K562 (cell line): Measurements from ENCODE around the gene DNA2. TPM values are rescaled to one million over a fixed set of nuclear protein-coding genes. Genes with fewer than 3 reads are reported as not detected.

Experiments used
- DIDO1 ChIP-seq: fragments of 450-650 bp; IDR thresholded peaks from 2 replicates; pipeline ENCODE4 v1.6.1; 2016; ENCODE audit warnings: low read depth, missing biosample characterization, missing genetic modification characterization
- DPF2 ChIP-seq: fragments of 450-650 bp; IDR thresholded peaks from 2 replicates; pipeline ENCODE4 v1.6.1; 2016
- HNRNPK ChIP-seq: fragments of 200-400 bp; formaldehyde crosslinking; IDR thresholded peaks from one replicate; pipeline ENCODE4 v1.6.1; 2018; ENCODE audit warnings: mild to moderate bottlenecking, low read depth, low read length; ENCODE audit not compliant: poor library complexity, severe bottlenecking
- HNRNPLL ChIP-seq: fragments of 200-400 bp; formaldehyde crosslinking; IDR thresholded peaks from 2 replicates; pipeline ENCODE4 v1.6.1; 2017; ENCODE audit warnings: low read length, low read depth, mild to moderate bottlenecking; ENCODE audit not compliant: poor library complexity, severe bottlenecking
- KDM1A ChIP-seq, 2 experiments: fragments of 450-650 bp; IDR thresholded peaks; 2 replicates each; pipeline ENCODE4 v1.6.1; 2016; ENCODE audit warnings: mild to moderate bottlenecking in 2 of 2
- MEF2A ChIP-seq: IDR thresholded peaks from 2 replicates; pipeline ENCODE4 v1.6.1; 2011; ENCODE audit warnings: low read depth, mild to moderate bottlenecking, low read length, moderate library complexity; ENCODE audit not compliant: control insufficient read depth
- MYC ChIP-seq, 2 experiments: fragments of 250-450 bp in 1 of 2; sonication (Bioruptor Pico) in 1 of 2; IDR thresholded peaks; 2 replicates each; pipeline versions ENCODE4 v1.5.1 to v1.6.1; 2012 to 2021; ENCODE audit warnings: low read depth in 2 of 2, borderline replicate concordance in 1 of 2, improper control_type of control experiment in 1 of 2, low read length in 1 of 2, mild to moderate bottlenecking in 1 of 2, moderate library complexity in 1 of 2
- PCBP1 ChIP-seq: fragments of 200-400 bp; formaldehyde crosslinking; IDR thresholded peaks from 2 replicates; pipeline ENCODE4 v1.6.1; 2018; ENCODE audit warnings: mild to moderate bottlenecking, low read depth, low read length; ENCODE audit not compliant: poor library complexity, severe bottlenecking
- PCBP2 ChIP-seq: fragments of 200-400 bp; formaldehyde crosslinking; IDR thresholded peaks from 2 replicates; pipeline ENCODE4 v1.6.1; 2018; ENCODE audit warnings: low read length, low read depth, mild to moderate bottlenecking, moderate library complexity; ENCODE audit not compliant: poor library complexity, severe bottlenecking
- POLR2H ChIP-seq: IDR thresholded peaks from 2 replicates; pipeline ENCODE4 v1.6.1; 2016; ENCODE audit warnings: missing genetic modification characterization, low read depth, mild to moderate bottlenecking, control low read depth, missing compliant biosample characterization, moderate library complexity
- SAFB2 ChIP-seq: fragments of 200-400 bp; formaldehyde crosslinking; IDR thresholded peaks from 2 replicates; pipeline ENCODE4 v1.6.1; 2018; ENCODE audit warnings: borderline replicate concordance, low read length, low read depth, moderate library complexity; ENCODE audit not compliant: severe bottlenecking
- TBP ChIP-seq: optimal IDR thresholded peaks from 2 replicates; pipeline ENCODE3; 2011; ENCODE audit warnings: low read depth, low read length, improper control_type of control experiment
- USF1 ChIP-seq: sonication (generic); formaldehyde crosslinking; IDR thresholded peaks from 2 replicates; pipeline ENCODE4 v1.9.0; 2022; ENCODE audit warnings: mild to moderate bottlenecking, missing genetic modification reagents
- ZNF217 ChIP-seq: sonication (generic); formaldehyde crosslinking; IDR thresholded peaks from 2 replicates; pipeline ENCODE4 v1.8.0; 2022; ENCODE audit warnings: mild to moderate bottlenecking, missing genetic modification reagents
- polyA plus RNA-seq, 8 experiments: library from polyadenylated mRNA; depleted of rRNA in 4 of 8; stranded (reverse) in 5 of 8; unstranded in 3 of 8; fragments of >200 nt; fragmentation: Nextera tagmentation in 2 of 8; fragmentation: Illumina TruSeq in 1 of 8; extraction: Ambion mirVana in 2 of 8; extraction: Trizol in 1 of 8; gene quantifications; 2 replicates each; pipeline versions ENCODE4 v1.2.1 to v1.2.3, GENCODE V29; 2011 to 2014; ENCODE audit warnings: inconsistent platforms in 1 of 8, missing spikeins in 1 of 8
- total RNA-seq, 7 experiments: library from RNA; depleted of rRNA in 6 of 7; stranded (reverse); fragments of >200 nt in 6 of 7; fragmentation: Illumina TruSeq in 2 of 7; extraction: Trizol in 2 of 7; gene quantifications; 2 replicates each; pipeline versions ENCODE4 v1.2.1 to v1.2.3, GENCODE V29; 2011 to 2021; ENCODE audit warnings: low replicate concordance in 1 of 7
- TF ChIP-seq, protein P1 (sequence below): fragments of 200-800 bp; sonication (Bioruptor generic); IDR thresholded peaks from 2 replicates; pipeline ENCODE4 v1.6.1; 2017; ENCODE audit warnings: missing genetic modification characterization, missing compliant biosample characterization

The DNA2 gene
- total and polyA plus RNA-seq, 9 of the 15 experiments (the other 6 are each of a cell fraction or from before 2014, with no cell fraction given), result 24.6 to 51.4 (median 40.8) TPM

GRCh38 chr10:68502846-68503245, 31.1 kb upstream of the DNA2 start (continued):
- TF ChIP-seq, protein P1, sequence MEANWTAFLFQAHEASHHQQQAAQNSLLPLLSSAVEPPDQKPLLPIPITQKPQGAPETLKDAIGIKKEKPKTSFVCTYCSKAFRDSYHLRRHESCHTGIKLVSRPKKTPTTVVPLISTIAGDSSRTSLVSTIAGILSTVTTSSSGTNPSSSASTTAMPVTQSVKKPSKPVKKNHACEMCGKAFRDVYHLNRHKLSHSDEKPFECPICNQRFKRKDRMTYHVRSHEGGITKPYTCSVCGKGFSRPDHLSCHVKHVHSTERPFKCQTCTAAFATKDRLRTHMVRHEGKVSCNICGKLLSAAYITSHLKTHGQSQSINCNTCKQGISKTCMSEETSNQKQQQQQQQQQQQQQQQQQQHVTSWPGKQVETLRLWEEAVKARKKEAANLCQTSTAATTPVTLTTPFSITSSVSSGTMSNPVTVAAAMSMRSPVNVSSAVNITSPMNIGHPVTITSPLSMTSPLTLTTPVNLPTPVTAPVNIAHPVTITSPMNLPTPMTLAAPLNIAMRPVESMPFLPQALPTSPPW (CRISPR knock-in tag), result peak; percentile 51; the same call in 1 of the 2 replicates
- no peak for TF ChIP-seq TBP
- no peak for TF ChIP-seq USF1 (CRISPR knock-in tag)
- no peak for TF ChIP-seq MEF2A
- TF ChIP-seq DIDO1 (tag), result no peak
- TF ChIP-seq HNRNPLL, result no peak
- peak; percentile 99 for TF ChIP-seq PCBP2
- TF ChIP-seq POLR2H (tag), result no peak
- TF ChIP-seq PCBP1, result peak; percentile 98
- TF ChIP-seq ZNF217, result no peak
- TF ChIP-seq HNRNPK, result peak; percentile 97
- no peak for TF ChIP-seq MYC (IDR thresholded peaks at IDR 0.05; ENCODE audit: low read depth, low read length)
- TF ChIP-seq MYC (CRISPR knock-in tag; IDR thresholded peaks at IDR 0.05; ENCODE audit: borderline replicate concordance, low read depth), result no peak
- no peak for TF ChIP-seq DPF2
- 0 out of 4 replicates have a peak, but pooled peaks of 1 of the 2 experiments have one; percentile 15 for TF ChIP-seq KDM1A (IDR thresholded peaks at IDR 0.05)
- no peak for TF ChIP-seq SAFB2
- TF ChIP-seq, all 486 proteins: peak for 5
